Renal pelvis (tissue), 12 donors: ENCODE data around the gene PPIF. TPM values are rescaled to one million over a fixed set of nuclear protein-coding genes. Genes with fewer than 3 reads are reported as not detected.

ENCODE experiments used
- DNase-seq: peaks from one replicate; pipeline ENCODE4 v3.0.0-alpha.2; 2013
- long read RNA-seq, 16 experiments: transcript quantifications; one replicate each; lab custom pipeline, GENCODE V29; 2026
- polyA plus RNA-seq, 3 donors: library from polyadenylated mRNA; unstranded; fragments of 120-200 nt; gene quantifications; one replicate each; pipeline ENCODE4 v1.2.1, GENCODE V29; 2013; ENCODE audit not compliant: insufficient read length in 3 of 3

Gene PPIF
- polyA plus RNA-seq, result 10 to 100 TPM; 64.7 to 77.5 (median 73.4) TPM
- long read RNA-seq, donor 1, transcript PPIF-201 (6 exons, 2,190 nt), result major isoform, 17 of 19 reads
- long read RNA-seq, donor 1, partial matches to known transcripts, result 0 of 19 reads
- long read RNA-seq, donor 1, other reads (novel, unspliced or antisense), result 0 of 19 reads
- long read RNA-seq, donor 2, transcript PPIF-201 (6 exons, 2,190 nt), result major isoform, 20 of 21 reads
- long read RNA-seq, donor 2, partial matches to known transcripts, result 0 of 21 reads
- long read RNA-seq, donor 2, other reads (novel, unspliced or antisense), result 0 of 21 reads
- long read RNA-seq, donor 3, transcript PPIF-201 (6 exons, 2,190 nt), result major isoform, 17 of 19 reads
- long read RNA-seq, donor 3, partial matches to known transcripts, result 0 of 19 reads
- long read RNA-seq, donor 3, other reads (novel, unspliced or antisense), result 0 of 19 reads
- long read RNA-seq, donor 4, transcript PPIF-201 (6 exons, 2,190 nt), result major isoform, 25 of 26 reads
- long read RNA-seq, donor 4, partial matches to known transcripts, result 0 of 26 reads
- long read RNA-seq, donor 4, other reads (novel, unspliced or antisense), result 0 of 26 reads
- long read RNA-seq, donor 5, transcript PPIF-201 (6 exons, 2,190 nt), result major isoform, 6 of 6 reads
- long read RNA-seq, donor 5, partial matches to known transcripts, result 0 of 6 reads
- long read RNA-seq, donor 5, other reads (novel, unspliced or antisense), result 0 of 6 reads
- long read RNA-seq, donor 6, transcript PPIF-201 (6 exons, 2,190 nt), result major isoform, 14 of 15 reads
- long read RNA-seq, donor 6, partial matches to known transcripts, result 0 of 15 reads
- long read RNA-seq, donor 6, other reads (novel, unspliced or antisense), result 0 of 15 reads
- long read RNA-seq, donor 7, transcript PPIF-201 (6 exons, 2,190 nt), result major isoform, 19 of 19 reads
- long read RNA-seq, donor 7, partial matches to known transcripts, result 0 of 19 reads
- long read RNA-seq, donor 7, other reads (novel, unspliced or antisense), result 0 of 19 reads
- long read RNA-seq, donor 8, transcript PPIF-201 (6 exons, 2,190 nt), result major isoform, 6 of 7 reads
- long read RNA-seq, donor 8, partial matches to known transcripts, result 0 of 7 reads
- long read RNA-seq, donor 8, other reads (novel, unspliced or antisense), result 0 of 7 reads
- long read RNA-seq, donor 9, transcript PPIF-201 (6 exons, 2,190 nt), result major isoform, 24 of 24 reads
- long read RNA-seq, donor 9, partial matches to known transcripts, result 0 of 24 reads
- long read RNA-seq, donor 9, other reads (novel, unspliced or antisense), result 0 of 24 reads
- long read RNA-seq, donor 10, transcript PPIF-201 (6 exons, 2,190 nt), result major isoform, 18 of 18 reads
- long read RNA-seq, donor 10, partial matches to known transcripts, result 0 of 18 reads
- long read RNA-seq, donor 10, other reads (novel, unspliced or antisense), result 0 of 18 reads
- long read RNA-seq, donor 11, transcript PPIF-201 (6 exons, 2,190 nt), result major isoform, 14 of 14 reads
- long read RNA-seq, donor 11, partial matches to known transcripts, result 0 of 14 reads
- long read RNA-seq, donor 11, other reads (novel, unspliced or antisense), result 0 of 14 reads
- long read RNA-seq, donor 12, transcript PPIF-201 (6 exons, 2,190 nt), result major isoform, 24 of 27 reads
- long read RNA-seq, donor 12, partial matches to known transcripts, result 0 of 27 reads
- long read RNA-seq, donor 12, other reads (novel, unspliced or antisense), result 0 of 27 reads
- long read RNA-seq, donor 13, transcript PPIF-201 (6 exons, 2,190 nt), result major isoform, 7 of 7 reads
- long read RNA-seq, donor 13, partial matches to known transcripts, result 0 of 7 reads
- long read RNA-seq, donor 13, other reads (novel, unspliced or antisense), result 0 of 7 reads
- long read RNA-seq, donor 14, result 0 reads
- long read RNA-seq, donor 15, transcript PPIF-201 (6 exons, 2,190 nt), result major isoform, 19 of 21 reads
- long read RNA-seq, donor 15, partial matches to known transcripts, result 0 of 21 reads
- long read RNA-seq, donor 15, other reads (novel, unspliced or antisense), result 0 of 21 reads
- long read RNA-seq, donor 16, transcript PPIF-201 (6 exons, 2,190 nt), result major isoform, 22 of 23 reads
- long read RNA-seq, donor 16, partial matches to known transcripts, result 0 of 23 reads
- long read RNA-seq, donor 16, other reads (novel, unspliced or antisense), result 0 of 23 reads

GRCh38 chr10:79347226-79347893, at the start of gene PPIF:
Gene PPIF, plus strand, starts transcription at chr10:79347469. Its CDS starts 80 bp downstream, at chr10:79347549.
- DNase-seq, result peak; percentile 91

- no peak for DNase-seq
Observed at GRCh38 chr10:79298403-79299244, 48.6 kb upstream of the PPIF start.

GRCh38 chr10:79299397-79300241, 47.6 kb upstream of the PPIF start:
- DNase-seq, result no peak

GRCh38 chr10:79300711-79301110, 46.6 kb upstream of the PPIF start:
- no peak for DNase-seq

- no peak for DNase-seq
Observed at GRCh38 chr10:79301754-79302530, 45.3 kb upstream of the PPIF start.

- DNase-seq, result no peak
Observed at GRCh38 chr10:79303631-79304478, 43.4 kb upstream of the PPIF start.

- no peak for DNase-seq
Observed at GRCh38 chr10:79304479-79305087, 42.7 kb upstream of the PPIF start.

- DNase-seq, result no peak
Observed at GRCh38 chr10:79305515-79305914, 41.8 kb upstream of the PPIF start.

- DNase-seq, result no peak
Observed at GRCh38 chr10:79305988-79306387, 41.3 kb upstream of the PPIF start.

- DNase-seq, result no peak
Observed at GRCh38 chr10:79306644-79307220, 40.5 kb upstream of the PPIF start.

- DNase-seq, result no peak
Observed at GRCh38 chr10:79308016-79308415, 39.3 kb upstream of the PPIF start.

- no peak for DNase-seq
Observed at GRCh38 chr10:79308969-79309665, 38.2 kb upstream of the PPIF start.

- no peak for DNase-seq
Observed at GRCh38 chr10:79310200-79310865, 36.9 kb upstream of the PPIF start.
